Activated T-cell treated with anti-CD3 and anti-CD28 coated beads, Interleukin-2, amount 50 U/mL, for 72 hours (primary cell): ENCODE data around the gene CYB5B. TPM values are rescaled to one million over a fixed set of nuclear protein-coding genes. Genes with fewer than 3 reads are reported as not detected.
A peak's percentile ranks its signal among the peaks of the same experiment; 100 is the strongest.

ENCODE experiments used
- ATAC-seq, 2 donors: fragments of 150-1000 bp; cut with Tn5 transposase; replicated peaks in 1 of 2; 2 replicates each; pipeline ENCODE4 v1.10.0; 2021; ENCODE audit warnings: moderate library complexity in 2 of 2, mild to moderate bottlenecking in 1 of 2
- DNase-seq, 2 donors: peaks; one replicate each; pipeline ENCODE4 v3.0.0; 2021 to 2022; ENCODE audit warnings: mixed read lengths in 1 of 2
- H3K27ac Mint-ChIP-seq: one replicate; pipeline ENCODE4 v1.8.0; 2022; ENCODE audit warnings: mild to moderate bottlenecking, moderate library complexity, mixed read lengths
- H3K27me3 Mint-ChIP-seq: one replicate; pipeline ENCODE4 v1.8.0; 2022; ENCODE audit warnings: low read depth, mixed read lengths
- H3K36me3 Mint-ChIP-seq, 2 donors: one replicate each; pipeline ENCODE4 v1.8.0; 2022; ENCODE audit warnings: mixed read lengths in 2 of 2, mild to moderate bottlenecking in 1 of 2; ENCODE audit not compliant: insufficient read depth in 2 of 2
- H3K4me1 Mint-ChIP-seq: one replicate; pipeline ENCODE4 v1.8.0; 2022; ENCODE audit warnings: low read depth, mixed read lengths
- H3K4me3 Mint-ChIP-seq, 2 donors: one replicate each; pipeline ENCODE4 v1.8.0; 2022; ENCODE audit warnings: mild to moderate bottlenecking in 2 of 2, mixed read lengths in 2 of 2, moderate library complexity in 2 of 2
- H3K9me3 Mint-ChIP-seq, 2 donors: one replicate each; pipeline ENCODE4 v1.8.0; 2022; ENCODE audit warnings: mixed read lengths in 2 of 2
- total RNA-seq, 2 donors: library from RNA; stranded (reverse); gene quantifications; one replicate each; pipeline ENCODE4 v1.2.3, GENCODE V29; 2022

CYB5B gene
- total RNA-seq, 2 donors from 2014 or later, result 176 to 197 TPM

GRCh38 chr16:69486272-69486671 lies 61.9 kb downstream of the CYB5B start:
- Mint-ChIP-seq H3K9me3 (no peaks in the 10 kb centered on the region), H3K4me1 (peaks cover 8% of the 10 kb centered on the region), H3K36me3 (no peaks in the 10 kb centered on the region), H3K4me3 (no peak overlapping the region), H3K27me3 (peaks cover 22% of the 10 kb centered on the region), H3K27ac (no peak overlapping the region)
- no peak for DNase-seq
- no peak for ATAC-seq

GRCh38 chr16:69486724-69487123 lies 62.3 kb downstream of the CYB5B start:
- H3K27ac Mint-ChIP-seq, result no peak overlapping the region

DNA sequence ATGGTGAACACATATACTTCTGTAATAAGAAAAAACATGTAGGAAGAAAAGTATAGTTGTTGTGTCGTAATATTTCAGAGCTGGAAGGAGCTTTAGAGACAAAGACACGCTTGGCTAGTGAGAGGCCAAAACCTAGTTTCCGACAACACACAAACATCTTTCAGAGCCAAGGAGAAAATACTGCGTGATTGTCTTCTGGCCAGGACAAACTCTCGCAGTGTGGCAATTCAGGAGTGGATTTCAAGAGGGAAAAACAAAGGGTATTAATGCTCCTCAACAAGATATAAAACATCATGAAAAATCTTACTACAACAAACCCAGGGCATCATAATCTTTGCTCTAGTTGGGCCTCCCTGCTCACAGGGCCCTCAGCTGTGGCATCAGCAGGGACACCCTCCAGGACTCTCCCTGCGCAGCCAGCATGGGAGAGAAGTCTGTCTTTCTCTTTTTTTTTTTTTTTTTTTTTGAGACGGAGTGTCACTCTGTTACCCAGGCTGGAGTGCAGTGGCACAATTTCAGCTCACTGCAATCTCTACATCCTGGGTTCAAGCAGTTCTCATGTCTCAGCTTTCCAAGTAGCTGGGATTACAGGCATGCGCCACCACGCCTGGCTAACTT lies 66.4 kb downstream of the CYB5B start:
- no peaks in the 10 kb centered on the region for H3K9me3 Mint-ChIP-seq
- no peaks in the 10 kb centered on the region for H3K36me3 Mint-ChIP-seq
- H3K27me3 Mint-ChIP-seq, result peaks cover 3% of the 10 kb centered on the region
- no peak overlapping the region for H3K4me3 Mint-ChIP-seq
- peaks cover 6% of the 10 kb centered on the region for H3K4me1 Mint-ChIP-seq
- no peak for DNase-seq
- ATAC-seq, result no peak
- H3K27ac Mint-ChIP-seq, result no peak overlapping the region

More at GRCh38 chr16:69486724-69487123, 62.3 kb downstream of the CYB5B start:
- Mint-ChIP-seq H3K9me3 (no peaks in the 10 kb centered on the region), H3K4me3 (no peak overlapping the region), H3K36me3 (no peaks in the 10 kb centered on the region), H3K4me1 (peaks cover 3% of the 10 kb centered on the region), H3K27me3 (peaks cover 22% of the 10 kb centered on the region)
- no peak for ATAC-seq
- DNase-seq, result no peak

GRCh38 chr16:69494991-69495392 lies 70.6 kb downstream of the CYB5B start:
- ATAC-seq, result peak; percentile 59 to 86
- H3K36me3 Mint-ChIP-seq, result no peaks in the 10 kb centered on the region
- H3K27me3 Mint-ChIP-seq, result no peaks in the 10 kb centered on the region
- no peak overlapping the region for H3K4me3 Mint-ChIP-seq
- H3K4me1 Mint-ChIP-seq, result peaks cover 26% of the 10 kb centered on the region
- peak overlapping the region; percentile 85 for H3K27ac Mint-ChIP-seq
- H3K9me3 Mint-ChIP-seq, result no peaks in the 10 kb centered on the region
- peak; percentile 63 to 76 for DNase-seq

DNA sequence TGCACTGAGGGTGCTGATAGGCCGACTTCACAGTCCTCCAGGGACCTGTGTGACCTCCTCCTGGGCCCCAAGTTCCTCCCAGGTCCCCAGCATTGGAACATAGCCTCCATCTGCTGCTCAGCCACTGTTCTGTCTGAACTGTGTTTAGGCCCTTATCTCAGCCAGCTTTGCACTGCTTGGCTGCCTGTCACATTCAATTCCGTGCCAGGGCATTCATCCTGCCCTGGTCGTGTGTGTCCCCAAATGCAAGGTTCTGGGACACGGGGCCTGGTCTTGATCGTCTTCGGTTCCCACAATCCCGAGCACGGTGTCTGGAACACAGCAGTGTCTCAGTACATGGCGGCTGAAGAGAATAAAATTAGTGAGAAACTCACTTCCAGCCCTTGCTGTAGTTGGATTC lies 71.4 kb downstream of the CYB5B start:
- H3K4me1 Mint-ChIP-seq, result peaks cover 26% of the 10 kb centered on the region
- no peaks in the 10 kb centered on the region for H3K36me3 Mint-ChIP-seq
- DNase-seq (no peak), ATAC-seq (no peak)
- no peak overlapping the region for H3K4me3 Mint-ChIP-seq
- H3K27me3 Mint-ChIP-seq, result no peaks in the 10 kb centered on the region
- H3K9me3 Mint-ChIP-seq, result no peaks in the 10 kb centered on the region
- no peak overlapping the region for H3K27ac Mint-ChIP-seq

- Mint-ChIP-seq H3K4me3 (no peak overlapping the region), H3K36me3 (no peaks in the 10 kb centered on the region), H3K27me3 (no peaks in the 10 kb centered on the region), H3K4me1 (peaks cover 26% of the 10 kb centered on the region), H3K9me3 (no peaks in the 10 kb centered on the region), H3K27ac (peak overlapping the region; percentile 73)
- no peak for DNase-seq
- ATAC-seq, result no peak
Observed at GRCh38 chr16:69496376-69496775, 72.0 kb downstream of the CYB5B start.

- Mint-ChIP-seq H3K4me1 (peaks cover 26% of the 10 kb centered on the region), H3K36me3 (no peaks in the 10 kb centered on the region), H3K9me3 (no peaks in the 10 kb centered on the region), H3K4me3 (no peak overlapping the region), H3K27ac (no peak overlapping the region), H3K27me3 (no peaks in the 10 kb centered on the region)
- DNase-seq (no peak), ATAC-seq (no peak)
Observed at GRCh38 chr16:69496896-69497295, 72.5 kb downstream of the CYB5B start.

DNA sequence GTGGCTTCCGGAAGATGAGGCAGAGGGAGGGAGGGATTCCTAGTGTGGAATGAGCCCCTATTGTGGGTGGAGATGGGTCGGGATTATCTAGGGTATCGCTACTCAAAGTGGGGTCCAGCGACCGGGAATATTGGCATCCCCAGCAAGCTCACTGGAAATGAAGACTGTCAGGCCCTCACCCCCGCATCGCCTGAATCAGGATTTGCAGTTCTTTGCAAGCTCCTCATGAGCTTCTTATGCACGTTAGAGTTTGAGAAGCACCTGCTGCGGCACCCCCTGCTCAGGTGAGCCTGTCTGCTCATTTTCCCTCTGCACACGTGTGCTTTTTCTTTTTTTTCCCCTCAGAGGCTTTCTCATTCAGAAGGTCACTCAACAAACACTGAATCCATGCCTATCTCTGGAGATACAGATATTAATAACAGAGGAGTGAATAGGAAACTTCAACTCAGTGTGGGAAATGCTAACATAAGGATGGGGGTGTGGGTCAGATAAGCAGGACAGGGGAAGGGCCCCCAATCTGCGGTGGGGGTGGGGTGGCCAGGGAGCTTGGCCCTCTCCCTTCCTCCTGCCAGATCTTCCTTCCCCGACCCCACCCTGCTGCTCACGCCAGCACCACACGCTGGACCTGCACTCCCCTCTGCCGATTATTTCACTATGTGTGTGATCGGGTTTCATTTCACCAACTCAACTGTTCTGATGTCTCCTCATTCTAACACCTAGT lies 73.6 kb downstream of the CYB5B start:
- no peaks in the 10 kb centered on the region for H3K27me3 Mint-ChIP-seq
- DNase-seq (no peak), ATAC-seq (no peak)
- no peak overlapping the region for H3K4me3 Mint-ChIP-seq
- H3K4me1 Mint-ChIP-seq, result peaks cover 32% of the 10 kb centered on the region
- H3K9me3 Mint-ChIP-seq, result no peaks in the 10 kb centered on the region
- no peaks in the 10 kb centered on the region for H3K36me3 Mint-ChIP-seq
- H3K27ac Mint-ChIP-seq, result no peak overlapping the region

DNA sequence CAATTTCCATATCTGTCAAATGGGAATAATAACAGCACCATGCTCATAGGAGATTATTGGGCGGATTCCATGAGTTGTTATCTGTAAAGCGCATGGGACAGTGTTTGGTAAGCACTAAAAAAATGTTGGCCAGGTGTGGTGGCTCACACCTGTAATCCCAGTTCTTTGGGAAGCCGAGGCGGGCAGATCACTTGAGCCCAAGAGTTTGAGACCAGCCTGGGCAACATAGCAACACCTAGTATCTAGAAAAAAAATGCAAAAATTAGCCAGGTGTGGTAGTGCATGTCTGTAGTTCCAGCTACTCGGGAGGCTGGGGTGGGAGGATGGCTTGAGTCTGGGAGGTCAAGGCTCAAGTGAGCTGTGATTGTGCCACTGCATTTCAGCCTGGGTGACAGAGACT lies 74.5 kb downstream of the CYB5B start:
- H3K27me3 Mint-ChIP-seq, result no peaks in the 10 kb centered on the region
- DNase-seq (no peak), ATAC-seq (no peak)
- no peak overlapping the region for H3K27ac Mint-ChIP-seq
- no peaks in the 10 kb centered on the region for H3K36me3 Mint-ChIP-seq
- no peak overlapping the region for H3K4me3 Mint-ChIP-seq
- H3K9me3 Mint-ChIP-seq, result no peaks in the 10 kb centered on the region
- peaks cover 32% of the 10 kb centered on the region for H3K4me1 Mint-ChIP-seq

DNA sequence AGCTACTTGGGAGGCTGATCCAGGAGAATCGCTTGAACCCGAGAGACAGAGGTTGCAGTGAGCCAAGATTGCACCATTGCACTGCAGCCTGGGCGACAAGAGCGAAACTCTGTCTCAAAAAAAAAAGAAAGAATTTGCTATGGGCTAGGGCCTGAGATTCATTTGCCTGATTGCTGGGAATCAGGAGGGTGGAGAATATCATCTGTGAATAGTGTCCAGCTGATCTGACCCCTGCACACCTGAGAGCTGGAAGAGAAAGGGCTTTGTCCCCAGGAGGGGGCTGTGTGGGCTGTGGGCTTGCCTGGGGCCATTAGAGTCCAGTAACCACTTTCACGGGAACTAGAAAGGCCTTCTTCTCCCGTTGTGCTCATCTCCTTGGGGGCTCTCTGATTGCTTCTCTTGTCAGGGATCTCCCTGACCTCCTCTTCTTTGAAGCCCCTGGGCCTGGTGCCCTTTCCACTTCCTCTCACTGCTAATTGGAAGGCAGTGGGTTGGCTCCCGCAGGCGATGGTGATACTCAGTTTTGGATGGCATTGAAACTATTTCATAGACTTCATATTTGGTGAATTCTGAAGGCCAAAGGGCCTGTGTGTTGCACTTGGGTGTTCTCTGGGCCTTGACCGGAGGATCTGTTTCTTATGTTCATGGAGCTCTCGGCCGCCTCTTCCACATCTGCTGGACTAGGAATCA lies 75.3 kb downstream of the CYB5B start:
- Mint-ChIP-seq H3K4me3 (no peak overlapping the region), H3K27ac (no peak overlapping the region)

GRCh38 chr16:69500496-69500895 lies 76.1 kb downstream of the CYB5B start:
- H3K27ac Mint-ChIP-seq, result no peak overlapping the region
- ATAC-seq, result no peak
- no peaks in the 10 kb centered on the region for H3K36me3 Mint-ChIP-seq
- peaks cover 27% of the 10 kb centered on the region for H3K4me1 Mint-ChIP-seq
- no peak overlapping the region for H3K4me3 Mint-ChIP-seq
- H3K9me3 Mint-ChIP-seq, result no peaks in the 10 kb centered on the region
- no peak for DNase-seq
- no peaks in the 10 kb centered on the region for H3K27me3 Mint-ChIP-seq

More for the DNA sequence above, 75.3 kb downstream of the CYB5B start:
- ATAC-seq (no peak), DNase-seq (no peak)
- Mint-ChIP-seq H3K9me3 (no peaks in the 10 kb centered on the region), H3K36me3 (no peaks in the 10 kb centered on the region), H3K4me1 (peaks cover 32% of the 10 kb centered on the region), H3K27me3 (no peaks in the 10 kb centered on the region)

DNA sequence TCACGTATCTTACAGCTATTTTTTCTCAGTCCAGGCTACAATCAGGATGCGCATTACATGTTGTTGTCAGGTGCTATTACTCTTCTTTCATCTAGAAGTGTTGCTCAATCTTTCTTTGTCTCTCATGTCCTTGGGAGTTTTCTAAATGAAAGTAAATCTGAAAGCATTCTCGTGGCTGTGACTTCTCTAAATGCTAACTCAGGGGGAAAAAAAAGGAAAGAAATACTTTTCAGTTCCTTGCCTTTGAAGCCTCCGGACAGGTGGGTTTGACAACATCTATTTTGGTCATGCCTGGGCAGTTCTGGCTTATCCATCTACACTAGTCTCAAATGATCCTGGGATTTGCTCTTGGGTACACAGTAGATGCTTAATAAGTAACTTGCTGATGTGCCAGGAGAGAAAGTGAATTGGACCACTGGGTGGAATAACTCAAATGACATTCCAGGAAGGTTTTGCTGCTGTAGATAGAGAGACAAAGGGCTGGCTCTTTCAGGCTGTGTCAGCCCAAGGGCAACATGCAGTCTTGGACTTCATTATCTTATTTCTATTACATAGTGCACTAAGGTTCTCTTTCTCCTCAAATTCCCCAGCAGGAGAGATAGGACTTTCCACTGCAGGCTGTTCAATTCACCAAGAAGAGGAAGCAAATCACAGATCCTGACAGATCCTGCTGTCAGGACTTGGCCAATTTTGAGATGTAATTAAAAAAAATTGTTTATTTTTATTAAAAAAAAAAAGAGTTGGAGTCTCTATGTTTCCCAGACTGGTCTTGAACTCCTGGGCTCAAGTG lies 77.7 kb downstream of the CYB5B start:
- Mint-ChIP-seq H3K4me1 (peaks cover 13% of the 10 kb centered on the region), H3K36me3 (no peaks in the 10 kb centered on the region), H3K27ac (peak overlapping the region; percentile 77), H3K9me3 (no peaks in the 10 kb centered on the region), H3K27me3 (no peaks in the 10 kb centered on the region), H3K4me3 (peak overlapping the region in 1 of 2 donors; percentile 43)
- DNase-seq, result no peak
- ATAC-seq, result no peak

GRCh38 chr16:69503244-69503643 lies 78.8 kb downstream of the CYB5B start:
- H3K36me3 Mint-ChIP-seq, result no peaks in the 10 kb centered on the region
- H3K4me3 Mint-ChIP-seq, result no peak overlapping the region
- H3K9me3 Mint-ChIP-seq, result no peaks in the 10 kb centered on the region
- H3K27me3 Mint-ChIP-seq, result peaks cover 6% of the 10 kb centered on the region
- DNase-seq (no peak), ATAC-seq (peak in 1 of 2 donors; percentile 32)
- H3K27ac Mint-ChIP-seq, result no peak overlapping the region
- peaks cover 10% of the 10 kb centered on the region for H3K4me1 Mint-ChIP-seq
